Inflammatory macrophage treated with lipopolysaccharide for 4 hours (primary cell): Measurements from ENCODE around the gene SMOC1.

Source experiments
- DNase-seq: peaks from one replicate; pipeline ENCODE4 v3.0.0-alpha.2; 2020

The SMOC1 gene

DNA sequence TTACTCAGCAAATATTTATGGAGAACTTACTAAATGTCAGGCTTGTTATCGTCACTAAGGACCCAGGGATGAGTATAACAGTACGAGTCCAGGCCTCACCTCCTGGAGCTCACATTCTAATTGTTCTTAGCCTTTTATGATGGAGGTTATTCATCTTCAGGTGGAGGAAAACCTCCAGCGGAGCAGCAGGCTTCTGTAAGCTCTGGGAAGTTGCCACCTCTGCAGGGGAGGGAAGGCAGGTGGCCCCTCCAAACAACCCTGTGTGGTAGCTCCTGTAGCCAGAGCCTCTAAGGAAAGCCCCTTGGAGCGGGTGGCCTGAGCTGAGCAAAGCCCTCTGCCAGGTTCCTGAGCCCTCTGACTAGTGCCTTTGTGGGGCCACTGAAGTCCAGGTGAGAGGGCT, 104.1 kb downstream of the SMOC1 start:
- no peak for DNase-seq

DNA sequence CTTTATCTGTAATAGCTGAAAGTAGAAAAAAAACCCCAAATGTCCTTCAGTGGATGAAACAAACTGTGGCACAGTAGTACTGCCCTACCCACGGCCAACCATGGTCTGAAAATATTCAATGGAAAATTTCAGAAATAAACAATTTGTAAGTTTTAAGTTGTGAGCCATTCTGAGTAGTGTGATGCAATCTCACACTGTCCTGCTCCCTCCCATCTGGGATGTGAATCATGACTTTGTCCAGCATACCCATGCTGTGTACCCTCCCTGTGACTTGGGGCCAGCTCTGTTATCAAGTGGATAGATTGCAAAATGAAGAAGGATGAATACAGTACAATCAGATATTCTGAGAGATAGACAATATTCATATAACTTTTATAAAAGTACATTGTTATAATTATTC, 106.2 kb downstream of the SMOC1 start:
- DNase-seq: no peak

DNA sequence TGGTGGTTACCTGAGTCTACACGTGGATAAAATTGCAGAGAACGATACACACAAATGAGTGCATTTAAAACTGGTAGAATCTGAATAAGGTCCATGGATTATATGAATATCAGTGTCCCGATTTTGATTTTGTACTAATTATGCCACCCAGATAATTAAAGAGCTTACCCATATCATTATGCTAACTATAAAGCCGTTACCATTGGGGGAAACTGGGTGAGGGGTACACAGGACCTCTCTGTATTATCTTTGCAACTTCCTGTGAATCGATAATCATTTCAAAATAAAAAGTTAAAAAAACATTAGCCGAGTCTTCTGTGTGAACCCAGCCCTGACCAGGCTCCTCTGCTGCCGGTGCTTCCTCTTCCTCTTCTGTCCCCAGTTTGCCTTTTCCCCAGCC, 107.1 kb downstream of the SMOC1 start:
- DNase-seq: no peak

DNA sequence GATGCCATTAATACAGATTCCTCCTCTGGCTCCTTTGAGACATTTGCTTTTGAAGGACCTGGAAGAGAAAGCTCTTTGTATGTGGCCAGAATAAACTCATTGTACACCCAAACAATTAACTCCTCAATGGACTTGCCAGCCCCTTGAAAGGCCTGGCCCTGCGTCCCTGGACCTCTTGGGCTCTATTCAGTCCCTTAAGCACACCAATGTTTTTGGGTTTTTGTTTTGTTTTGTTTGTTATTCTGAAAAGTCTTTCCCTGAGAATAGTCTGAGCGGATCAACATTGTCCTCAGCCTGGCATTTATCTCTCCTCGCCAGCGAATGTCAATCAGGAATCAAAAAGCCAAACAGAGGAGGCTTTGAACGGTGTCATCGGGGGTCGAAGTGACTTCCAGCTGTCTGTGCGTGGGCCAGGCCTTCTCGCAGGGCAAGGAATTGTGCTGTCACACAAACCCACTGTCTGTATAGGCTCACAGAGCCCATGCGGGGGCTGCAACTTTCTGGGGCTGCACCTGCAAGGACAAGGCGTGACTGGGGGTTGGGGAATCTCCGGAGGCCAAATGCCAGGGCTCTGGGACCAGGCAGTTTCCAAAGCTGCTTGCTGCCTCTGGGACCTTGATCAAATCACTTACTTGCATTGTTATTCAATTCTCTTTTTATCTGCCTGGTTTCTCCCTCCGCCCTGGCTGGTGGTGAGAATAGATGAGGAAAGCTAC, 108.3 kb downstream of the SMOC1 start:
- DNase-seq: no peak

DNA sequence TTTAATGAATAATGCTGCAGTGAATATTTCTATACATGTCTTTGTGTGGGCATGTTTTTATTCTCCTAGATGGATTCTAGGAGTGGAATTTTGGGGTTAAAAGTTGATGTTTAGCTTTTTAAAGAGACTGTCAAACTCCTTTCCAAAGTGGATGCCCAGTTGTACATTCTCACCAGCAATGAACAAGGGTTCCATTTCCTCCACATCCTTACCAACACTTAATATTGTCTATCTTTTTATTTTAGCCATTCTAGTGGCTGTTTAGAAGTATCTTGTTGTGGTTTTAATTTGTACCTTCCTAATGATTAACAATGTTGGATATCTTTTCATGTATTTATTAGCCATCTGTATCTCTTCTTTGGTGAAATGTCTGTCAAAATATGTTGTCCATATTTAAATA, 109.8 kb downstream of the SMOC1 start:
- no peak for DNase-seq

DNA sequence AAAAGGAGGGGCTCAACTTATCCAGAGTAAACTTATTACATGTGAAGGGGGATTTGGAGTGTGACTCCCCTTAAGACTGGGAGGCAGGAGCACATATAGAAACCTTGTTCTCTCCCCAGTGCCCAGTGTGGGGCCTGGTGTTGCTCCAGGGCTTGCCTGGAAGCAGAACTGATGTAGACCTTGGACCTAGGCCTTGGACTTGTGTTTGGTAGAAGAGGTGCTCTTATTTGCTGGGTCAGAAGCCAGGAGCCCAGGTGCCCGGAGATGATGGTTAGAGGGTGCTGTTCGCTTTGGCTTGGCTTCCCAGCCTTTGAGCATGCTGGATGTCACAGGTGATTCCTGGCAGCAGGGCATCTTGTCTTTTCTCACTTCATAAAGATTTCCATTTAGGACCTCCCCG, 110.4 kb downstream of the SMOC1 start:
- no peak for DNase-seq

DNA sequence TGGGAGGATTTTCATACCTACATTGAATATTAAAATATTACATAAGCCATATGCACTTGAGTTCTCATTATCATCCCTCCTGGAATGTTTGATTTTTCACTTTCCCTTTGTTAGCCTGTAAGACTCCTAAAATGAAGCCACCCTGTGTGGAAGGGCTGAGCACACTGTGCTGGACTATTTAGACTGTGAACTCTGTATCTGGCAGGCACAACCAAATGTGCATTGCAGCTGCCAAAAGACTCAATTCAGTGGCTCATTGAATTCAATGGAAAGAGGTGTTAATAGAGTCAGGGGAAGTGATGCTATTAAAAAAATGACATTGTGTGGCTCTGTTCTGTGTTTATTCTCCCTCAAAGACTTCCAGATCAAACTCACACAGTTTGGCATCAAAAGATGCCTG, 111.1 kb downstream of the SMOC1 start:
- DNase-seq: no peak

DNA sequence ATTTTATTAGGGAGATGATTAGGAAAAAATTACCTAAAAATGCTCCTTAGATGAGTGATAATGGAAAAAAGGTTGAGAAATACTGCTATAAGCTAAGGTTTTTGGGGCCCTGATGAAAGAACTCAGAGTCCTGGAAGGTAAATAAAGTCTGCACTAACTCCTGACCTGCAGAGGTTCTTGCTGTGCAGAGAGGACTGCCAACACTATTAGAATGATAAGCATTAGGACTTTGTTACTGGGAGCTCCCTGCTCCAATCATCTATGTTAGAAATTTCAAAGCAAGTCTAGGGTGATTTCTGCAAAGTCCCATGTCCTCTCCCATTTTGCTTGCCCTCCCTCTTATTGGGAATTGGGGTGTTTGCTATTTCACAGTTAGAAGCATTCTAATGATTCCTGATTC, 112.2 kb downstream of the SMOC1 start:
- DNase-seq: no peak

DNA sequence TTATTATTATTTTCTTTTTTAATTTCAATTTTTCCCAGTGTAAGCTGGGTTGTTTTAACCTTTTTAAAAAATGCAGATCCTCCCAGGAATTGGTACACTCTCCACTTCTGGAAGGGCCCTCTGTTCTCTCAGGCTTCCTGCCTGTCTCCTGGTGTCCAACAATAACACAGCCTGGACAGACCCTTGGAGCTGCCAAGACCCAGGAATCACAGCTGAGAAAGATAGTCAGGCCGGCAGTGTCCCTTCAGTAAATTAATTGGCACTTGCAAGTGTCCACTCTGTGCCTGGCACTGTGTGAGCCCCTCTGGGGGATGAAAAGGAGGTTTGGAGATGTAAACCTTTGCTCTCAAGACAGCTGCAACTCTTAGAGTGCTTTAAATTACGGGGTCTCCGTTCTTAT, 113.3 kb downstream of the SMOC1 start:
- DNase-seq: no peak

DNA sequence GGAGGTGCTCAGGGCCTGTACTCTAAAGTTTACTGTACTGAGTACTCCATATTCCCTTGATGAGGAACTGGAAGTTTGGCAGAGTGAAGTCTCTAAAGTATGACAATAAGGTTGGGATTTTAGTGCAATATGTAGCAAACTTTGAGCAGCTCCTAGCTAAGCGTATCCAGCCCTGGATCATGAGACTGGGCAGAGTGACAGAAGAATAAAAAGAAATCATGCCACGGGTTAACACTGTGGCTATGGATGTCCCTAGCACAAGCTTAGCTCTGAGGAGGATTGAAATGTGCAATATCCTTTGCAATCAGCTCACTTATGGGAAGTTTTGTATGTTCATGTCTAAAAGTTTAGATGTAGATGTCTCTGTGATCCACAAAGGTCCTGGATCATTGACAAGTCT, 114.1 kb downstream of the SMOC1 start:
- DNase-seq: no peak

DNA sequence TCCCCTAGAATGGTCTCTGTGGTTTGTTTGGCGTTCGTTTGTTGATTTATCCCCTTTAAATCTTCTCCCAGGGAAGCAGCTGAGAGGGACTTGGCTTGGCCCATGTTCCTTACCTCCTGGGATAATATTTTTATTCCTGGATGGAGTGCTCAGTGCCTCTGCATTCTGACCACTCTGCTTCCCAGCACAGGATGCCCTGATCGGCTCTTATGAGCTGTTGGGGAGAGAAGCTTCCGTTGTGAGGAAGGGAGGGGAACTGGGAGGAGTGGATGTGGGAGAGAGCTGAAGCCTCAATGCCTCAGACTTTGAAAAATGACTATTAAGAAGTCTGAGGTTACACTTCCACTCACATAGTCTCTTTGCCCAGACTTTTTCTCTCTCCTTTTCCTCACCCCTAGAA, 114.8 kb downstream of the SMOC1 start:
- no peak for DNase-seq

DNA sequence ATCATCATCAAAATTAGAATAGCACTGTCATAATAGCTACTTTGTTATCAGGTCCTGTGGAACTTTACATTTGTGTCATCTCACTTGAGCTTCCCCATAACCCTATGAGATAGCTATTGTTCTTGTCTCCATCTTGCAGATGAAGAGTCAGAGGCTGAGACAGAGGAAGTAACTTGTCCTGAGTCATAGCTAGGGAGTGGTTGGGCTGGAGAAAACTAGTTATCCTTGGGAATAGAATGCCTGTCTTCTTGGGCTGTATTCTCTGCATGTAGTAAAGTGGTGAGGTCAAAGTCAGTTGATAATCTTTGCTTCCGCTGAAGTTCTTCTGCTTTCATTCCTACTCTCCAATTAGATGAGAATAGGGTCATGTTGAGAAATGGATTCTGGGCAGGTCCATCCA, 117.0 kb downstream of the SMOC1 start:
- peak; percentile 26 for DNase-seq

DNA sequence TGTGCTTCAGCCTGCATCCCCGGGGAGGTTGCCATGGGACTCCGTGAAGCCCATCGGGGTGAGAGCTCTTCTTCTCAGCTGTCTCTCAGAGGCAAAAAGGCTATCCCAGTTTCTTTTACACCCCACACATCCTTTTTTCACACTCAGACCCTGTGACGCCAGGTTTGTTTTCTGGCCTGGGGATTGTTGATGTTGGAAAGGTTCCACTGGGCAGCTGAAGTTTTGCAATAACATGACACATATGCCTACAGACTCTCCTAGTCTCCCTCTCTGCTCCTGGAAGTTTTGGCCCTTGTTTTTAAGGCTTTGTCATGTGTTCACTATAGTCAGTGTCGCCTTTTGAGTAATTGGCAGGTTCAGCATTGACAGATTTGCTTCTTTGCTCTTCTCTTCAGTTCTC, 118.6 kb downstream of the SMOC1 start:
- no peak for DNase-seq

DNA sequence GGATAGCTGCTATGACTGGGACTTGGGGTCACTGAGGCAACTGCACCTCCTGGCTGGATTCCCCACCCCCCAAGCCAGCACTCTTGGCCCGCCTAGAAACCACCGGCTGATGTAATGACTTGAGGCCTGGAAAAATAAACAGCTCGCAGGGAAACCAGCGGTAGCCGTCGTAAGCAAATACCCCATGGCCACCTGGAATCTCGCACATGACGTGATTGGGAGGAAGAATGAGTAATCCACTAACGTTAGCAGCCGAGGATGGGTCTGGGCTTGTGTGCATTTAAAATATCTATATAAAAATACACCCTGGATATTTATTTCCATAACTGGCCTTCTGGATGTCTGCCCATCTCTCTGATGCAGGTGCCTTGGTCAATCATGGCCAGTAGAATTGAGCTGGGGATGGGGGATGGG, 120.1 kb downstream of the SMOC1 start:
- no peak for DNase-seq

DNA sequence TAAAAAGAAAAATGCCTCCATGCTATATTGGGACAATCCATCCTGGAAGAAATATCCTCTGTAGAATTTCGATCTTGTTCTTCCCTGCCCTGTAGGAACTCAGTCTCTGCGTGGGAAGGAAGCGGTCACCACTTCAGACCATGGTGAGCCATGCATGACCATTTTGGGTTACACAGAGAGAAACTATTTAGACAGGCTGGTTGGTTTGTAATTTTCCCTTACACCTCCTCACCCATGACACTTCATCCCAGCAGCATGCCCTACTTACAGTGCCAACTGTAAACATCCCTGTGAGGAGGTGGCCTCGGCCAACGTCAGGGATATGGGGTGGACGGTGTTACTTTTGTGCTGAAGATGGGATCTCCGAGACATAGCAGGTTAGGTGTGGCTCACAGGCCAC, 121.4 kb downstream of the SMOC1 start:
- DNase-seq: no peak

DNA sequence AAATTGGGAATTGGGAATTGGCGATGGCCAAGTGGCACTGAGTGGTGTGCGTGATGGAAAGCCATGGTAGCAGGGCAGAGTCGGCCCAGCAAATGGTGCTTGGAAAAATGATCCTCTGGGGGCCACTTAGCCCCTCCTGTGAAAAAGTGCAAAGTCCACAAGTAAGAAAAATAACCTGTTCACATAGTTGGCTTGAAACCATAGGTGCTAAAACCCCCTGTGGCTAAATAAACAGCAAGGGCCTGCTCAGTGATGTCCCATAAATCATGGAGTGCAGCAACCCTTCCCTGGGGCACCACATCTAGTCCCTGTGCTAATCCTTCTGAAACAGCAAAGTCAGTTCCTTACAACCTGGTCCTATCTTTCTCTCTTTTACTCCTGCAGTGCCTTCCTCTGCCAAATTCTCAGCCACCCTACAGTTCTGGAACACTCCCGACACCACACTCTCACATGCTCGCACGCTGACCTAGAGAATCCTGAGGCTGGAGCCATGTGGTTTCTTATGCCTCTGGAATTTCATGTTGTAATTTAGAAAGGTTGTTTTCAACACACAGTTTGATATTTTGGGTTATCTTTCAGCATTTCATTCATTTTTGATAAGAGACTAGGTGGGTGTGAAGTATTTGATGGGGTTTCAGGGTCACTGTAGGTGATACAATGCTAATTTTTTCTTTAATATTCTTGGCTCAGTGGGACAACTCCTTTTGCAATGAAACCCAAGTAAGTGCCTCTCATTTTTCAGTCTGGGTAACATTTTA, 123.6 kb downstream of the SMOC1 start:
- no peak for DNase-seq

DNA sequence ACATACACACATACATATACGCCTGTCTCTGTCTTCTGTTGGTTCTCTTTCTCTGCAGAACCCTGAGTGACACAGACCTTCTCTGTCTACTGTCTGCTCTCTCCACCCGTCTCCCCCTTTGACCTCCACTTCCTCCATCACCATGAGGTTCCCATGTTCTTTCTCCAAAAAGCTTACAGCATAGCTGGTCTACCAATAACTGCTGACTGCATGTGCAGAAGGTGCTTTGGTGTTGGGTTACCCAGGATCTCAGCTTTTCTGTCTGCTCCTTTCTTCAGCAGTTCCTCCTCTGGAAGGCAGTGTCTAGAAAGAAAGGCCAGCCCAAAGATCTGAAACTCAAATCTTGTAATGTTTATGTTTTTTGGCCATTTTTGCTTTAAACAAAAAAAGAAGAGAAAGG, 125.6 kb downstream of the SMOC1 start:
- DNase-seq: no peak

DNA sequence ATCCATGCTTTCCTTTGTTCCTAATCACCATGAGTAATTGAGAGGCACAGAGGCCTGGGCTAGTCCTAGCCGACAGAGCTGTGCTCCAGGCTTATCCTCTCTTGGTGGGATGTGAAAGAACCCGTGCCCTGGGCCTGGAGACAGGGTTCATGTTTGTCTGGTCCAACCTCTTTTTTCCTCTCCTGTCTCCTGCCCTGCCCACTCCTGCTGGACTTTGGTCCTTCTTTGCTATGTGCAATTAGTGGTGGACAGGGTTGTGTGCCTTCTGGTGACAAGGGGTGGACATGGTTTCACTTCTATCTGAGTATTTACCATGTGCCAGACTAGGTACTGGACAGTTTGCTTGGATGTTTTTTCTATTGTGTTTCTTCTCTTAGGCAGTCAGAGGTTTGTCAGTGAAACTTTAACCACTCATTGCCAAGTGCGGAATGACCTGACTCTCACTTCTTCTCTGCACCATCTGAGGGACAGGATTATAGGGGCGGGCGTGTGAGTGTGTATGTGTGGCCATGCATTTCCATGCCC, 126.1 kb downstream of the SMOC1 start:
- no peak for DNase-seq

DNA sequence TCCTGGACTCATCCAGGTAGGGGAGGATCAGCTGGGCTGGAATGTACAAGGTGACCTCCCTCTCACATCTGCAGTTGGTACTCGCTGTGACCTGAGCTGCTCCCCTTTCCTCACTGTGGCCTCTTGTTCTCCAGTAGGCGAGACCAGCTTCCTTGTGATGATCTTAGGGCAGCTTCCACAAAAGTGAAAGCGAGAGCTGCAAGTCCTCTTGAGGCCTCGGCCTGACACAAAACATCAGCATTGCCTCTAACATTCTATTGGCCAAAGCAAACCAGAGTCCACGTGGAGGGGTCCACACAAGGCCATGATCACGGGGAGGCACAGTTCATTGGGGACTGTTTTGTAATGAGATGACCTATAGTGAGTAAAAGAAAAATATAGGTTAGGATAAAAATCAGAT, 127.5 kb downstream of the SMOC1 start:
- DNase-seq: peak; percentile 26

DNA sequence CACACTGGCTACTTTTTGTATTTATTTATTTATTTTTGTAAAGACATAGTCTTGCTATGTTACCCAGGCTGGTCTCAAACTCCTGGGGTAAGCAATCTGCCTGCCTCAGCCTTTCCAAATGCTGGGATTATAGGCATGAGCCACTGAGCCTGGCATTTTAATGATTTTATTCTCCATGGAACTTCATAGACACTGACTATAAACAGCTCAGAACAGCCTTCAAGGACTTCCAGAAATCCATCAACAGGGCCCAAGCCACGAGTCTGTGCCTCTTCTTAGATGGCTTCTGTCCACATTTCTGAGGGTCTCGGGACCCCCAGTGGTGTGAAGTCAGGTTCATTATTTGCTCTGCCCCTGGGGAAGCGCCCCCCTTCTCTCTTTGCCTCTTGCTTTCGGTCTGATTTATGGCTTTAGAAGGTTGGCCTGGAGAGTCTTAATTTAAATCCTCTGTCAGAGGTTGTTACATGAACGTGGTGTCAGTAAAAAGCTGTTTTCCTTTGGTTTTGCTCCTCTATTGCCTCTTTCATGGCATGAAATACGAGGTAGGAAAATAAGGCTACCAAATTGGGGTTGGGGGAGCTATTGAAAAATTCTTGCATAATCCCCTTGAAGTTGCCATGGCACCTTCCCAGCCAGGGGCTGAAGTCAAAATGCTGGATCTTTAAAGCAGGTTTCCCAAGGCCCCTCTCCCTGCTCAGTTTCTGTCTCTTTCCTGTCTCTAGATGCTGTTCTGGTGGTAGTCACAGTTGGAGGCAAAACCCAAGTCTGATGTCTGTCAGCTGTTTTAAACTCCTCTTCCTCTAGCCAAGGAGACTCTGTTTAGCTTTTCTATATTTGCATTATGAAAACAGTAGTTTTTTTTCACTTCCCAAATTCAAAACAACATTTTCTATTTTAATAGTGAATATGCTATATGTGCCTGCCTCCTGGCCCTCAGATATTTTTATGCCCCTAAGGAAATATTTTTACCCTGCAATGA, 129.4 kb downstream of the SMOC1 start:
- DNase-seq: no peak

DNA sequence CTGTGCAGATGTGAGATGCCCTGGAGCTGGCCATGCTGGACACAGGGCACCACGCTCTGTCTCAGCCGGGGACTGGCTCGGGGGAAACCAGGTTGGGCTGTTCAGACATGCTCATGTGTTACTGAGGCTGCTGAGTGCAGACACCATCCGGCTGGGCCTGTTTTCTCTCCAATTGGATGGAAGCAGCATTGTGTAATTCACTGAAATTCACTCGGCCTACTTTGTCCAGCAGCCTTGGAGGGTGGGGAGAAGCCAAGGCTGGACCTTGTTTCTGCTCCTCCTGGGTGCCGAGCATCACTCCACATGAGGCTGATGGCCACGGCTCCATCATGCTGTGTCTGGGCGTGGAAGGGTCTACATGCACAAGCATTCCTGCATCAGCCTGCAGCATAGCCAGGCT, 130.7 kb downstream of the SMOC1 start:
- DNase-seq: no peak

DNA sequence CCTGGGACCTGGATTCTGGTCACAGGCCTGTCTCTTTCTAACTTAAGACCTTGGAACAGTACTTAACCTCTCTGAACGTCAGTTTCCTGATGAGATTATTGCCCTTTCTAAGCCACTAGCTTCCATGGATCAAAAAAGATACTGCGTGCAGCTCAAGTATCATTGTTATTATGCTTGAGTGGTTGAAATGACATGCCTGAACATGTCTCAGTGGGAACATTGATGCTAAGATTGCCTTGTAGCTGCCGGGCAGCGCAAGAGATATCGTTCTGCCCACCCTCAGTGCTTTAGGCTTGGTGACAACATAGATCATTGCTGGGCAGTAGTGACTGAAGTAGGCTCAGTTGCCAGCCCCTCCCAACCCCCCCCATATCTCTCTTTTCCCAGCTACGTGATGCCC, 131.9 kb downstream of the SMOC1 start:
- no peak for DNase-seq

DNA sequence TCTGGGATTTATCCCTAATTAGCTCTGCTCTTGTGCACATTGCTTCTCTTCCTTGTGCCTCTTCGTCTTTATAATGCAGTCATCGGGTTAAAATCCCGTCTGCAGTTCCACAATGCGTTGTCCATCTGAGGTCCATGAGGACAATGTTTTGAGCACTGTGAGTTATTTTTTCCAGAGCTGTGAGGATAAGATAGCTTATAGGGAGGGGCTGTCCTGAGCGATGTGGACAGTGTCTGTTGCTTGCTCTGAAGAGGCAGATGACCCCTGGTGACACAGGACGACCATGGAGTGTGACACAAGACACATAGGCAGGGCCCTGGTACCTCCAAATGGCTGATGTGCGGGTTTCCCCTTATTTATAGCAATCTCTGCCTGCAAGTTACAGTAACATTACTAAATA, 132.5 kb downstream of the SMOC1 start:
- no peak for DNase-seq
